NCI-H1105 (cell line): ENCODE data around the gene IQGAP2.
"Not testable (repeated sequence)": the region's sequence is repeated elsewhere in the genome, so short reads cannot be mapped to it uniquely, and the experiment has no call there.

Experiments used
- DNase-seq: peaks from one replicate; lab custom pipeline; 2025; lab: John Stamatoyannopoulos, UW

IQGAP2 gene, protein sequence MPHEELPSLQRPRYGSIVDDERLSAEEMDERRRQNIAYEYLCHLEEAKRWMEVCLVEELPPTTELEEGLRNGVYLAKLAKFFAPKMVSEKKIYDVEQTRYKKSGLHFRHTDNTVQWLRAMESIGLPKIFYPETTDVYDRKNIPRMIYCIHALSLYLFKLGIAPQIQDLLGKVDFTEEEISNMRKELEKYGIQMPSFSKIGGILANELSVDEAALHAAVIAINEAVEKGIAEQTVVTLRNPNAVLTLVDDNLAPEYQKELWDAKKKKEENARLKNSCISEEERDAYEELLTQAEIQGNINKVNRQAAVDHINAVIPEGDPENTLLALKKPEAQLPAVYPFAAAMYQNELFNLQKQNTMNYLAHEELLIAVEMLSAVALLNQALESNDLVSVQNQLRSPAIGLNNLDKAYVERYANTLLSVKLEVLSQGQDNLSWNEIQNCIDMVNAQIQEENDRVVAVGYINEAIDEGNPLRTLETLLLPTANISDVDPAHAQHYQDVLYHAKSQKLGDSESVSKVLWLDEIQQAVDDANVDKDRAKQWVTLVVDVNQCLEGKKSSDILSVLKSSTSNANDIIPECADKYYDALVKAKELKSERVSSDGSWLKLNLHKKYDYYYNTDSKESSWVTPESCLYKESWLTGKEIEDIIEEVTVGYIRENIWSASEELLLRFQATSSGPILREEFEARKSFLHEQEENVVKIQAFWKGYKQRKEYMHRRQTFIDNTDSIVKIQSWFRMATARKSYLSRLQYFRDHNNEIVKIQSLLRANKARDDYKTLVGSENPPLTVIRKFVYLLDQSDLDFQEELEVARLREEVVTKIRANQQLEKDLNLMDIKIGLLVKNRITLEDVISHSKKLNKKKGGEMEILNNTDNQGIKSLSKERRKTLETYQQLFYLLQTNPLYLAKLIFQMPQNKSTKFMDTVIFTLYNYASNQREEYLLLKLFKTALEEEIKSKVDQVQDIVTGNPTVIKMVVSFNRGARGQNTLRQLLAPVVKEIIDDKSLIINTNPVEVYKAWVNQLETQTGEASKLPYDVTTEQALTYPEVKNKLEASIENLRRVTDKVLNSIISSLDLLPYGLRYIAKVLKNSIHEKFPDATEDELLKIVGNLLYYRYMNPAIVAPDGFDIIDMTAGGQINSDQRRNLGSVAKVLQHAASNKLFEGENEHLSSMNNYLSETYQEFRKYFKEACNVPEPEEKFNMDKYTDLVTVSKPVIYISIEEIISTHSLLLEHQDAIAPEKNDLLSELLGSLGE (N-terminal part only)

GRCh38 chr5:76402886-76403765 is at the start of gene IQGAP2:
Gene IQGAP2 (plus strand): TSS chr5:76403285. CDS start chr5:76403546, 261 bp downstream.
- DNase-seq: peak; percentile 10

DNA sequence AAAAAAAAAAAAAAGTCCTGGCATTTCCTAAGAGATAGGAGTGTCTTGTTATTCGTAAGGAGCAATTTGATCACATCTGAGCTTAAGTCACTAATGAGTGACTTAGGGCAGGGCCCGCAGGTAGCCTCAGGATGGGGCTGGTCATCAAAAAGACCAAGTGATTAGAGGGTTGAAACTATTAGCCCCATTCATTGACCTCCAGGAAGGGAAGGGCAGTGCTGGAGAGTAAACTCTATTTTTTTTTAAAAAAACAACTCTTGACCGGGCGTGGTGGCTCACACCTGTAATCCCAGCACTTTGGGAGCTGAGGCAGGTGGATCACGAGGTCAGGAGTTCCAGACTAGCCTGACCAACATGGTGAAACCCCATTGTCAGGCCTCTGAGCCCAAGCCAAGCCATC is 46.2 kb upstream of the IQGAP2 start:
- DNase-seq: no peak

- DNase-seq: no peak
Measured at GRCh38 chr5:76363352-76364225, 39.5 kb upstream of the IQGAP2 start.

- no peak for DNase-seq
Measured at GRCh38 chr5:76364226-76364589, 38.9 kb upstream of the IQGAP2 start.

DNA sequence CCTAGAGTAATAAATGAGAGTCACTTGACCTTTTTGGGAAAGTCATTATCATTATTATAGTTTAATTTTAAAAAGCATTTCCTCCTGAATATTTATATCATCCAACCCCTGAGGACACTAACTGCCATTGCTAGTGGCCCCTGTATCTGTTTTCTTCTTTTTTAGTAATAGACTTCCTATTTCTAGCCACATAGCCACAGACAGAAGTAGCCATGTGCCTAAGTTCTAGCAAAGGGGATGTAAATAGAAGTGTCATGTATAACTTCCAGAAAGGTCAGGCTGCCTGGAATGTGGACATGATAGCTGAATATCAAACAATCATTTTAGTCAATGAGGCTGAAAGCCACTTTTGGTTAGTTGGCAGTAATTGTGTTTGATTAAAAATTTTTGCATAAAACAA is 37.5 kb upstream of the IQGAP2 start:
- no peak for DNase-seq

DNA sequence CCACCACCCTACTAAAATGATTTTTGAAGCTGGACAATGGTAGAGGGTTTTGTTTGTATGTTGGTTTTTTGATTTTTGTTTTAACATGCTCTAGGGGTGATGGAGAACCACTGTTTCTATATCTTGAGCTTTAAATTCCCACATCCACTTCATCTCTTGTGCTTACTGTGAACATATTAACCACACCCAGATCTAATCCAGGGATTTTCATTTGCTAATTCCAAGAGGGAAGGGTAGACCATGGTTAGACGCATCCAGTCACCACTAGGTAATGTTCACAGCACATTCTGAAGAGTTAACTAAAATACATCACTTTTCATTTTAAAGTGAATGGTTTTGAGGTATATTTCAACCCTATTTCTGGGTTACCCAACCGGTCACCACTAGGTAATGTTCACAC is 36.5 kb upstream of the IQGAP2 start:
- DNase-seq: no peak

DNA sequence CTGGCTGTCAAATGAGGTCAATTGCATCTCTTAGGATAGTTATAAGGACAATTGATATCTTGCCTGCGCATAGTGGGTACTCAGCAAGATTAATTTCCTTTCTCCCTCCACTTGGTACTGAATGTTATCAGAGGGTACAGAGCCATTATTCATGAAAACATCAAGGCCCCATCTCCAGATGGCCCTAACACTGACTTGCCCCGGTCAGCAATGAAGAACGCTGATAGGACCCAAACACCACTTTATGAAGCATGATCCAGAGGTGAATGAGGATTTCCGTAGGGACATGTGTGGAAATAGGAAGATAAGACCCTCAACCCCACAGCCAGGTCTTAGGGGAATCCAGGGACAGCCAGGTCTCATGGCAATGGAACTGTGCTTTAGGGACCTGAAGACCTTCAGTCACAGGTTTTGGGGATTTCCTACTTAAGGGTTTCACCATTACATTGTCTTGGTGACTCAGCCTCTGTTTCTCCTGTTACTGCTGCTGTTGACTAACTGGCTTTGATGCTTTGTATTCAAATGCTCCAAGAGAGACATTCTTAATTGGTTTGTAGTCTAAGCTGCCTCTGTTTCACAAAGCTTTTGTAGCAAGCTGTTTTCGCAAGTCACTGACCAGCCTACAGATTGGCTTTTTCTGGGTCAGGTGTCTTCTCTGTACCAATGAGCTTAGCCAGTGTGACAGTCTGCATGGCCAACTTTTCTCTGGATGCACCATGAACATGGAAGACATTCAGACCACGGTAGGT is 35.3 kb upstream of the IQGAP2 start:
- no peak for DNase-seq

DNA sequence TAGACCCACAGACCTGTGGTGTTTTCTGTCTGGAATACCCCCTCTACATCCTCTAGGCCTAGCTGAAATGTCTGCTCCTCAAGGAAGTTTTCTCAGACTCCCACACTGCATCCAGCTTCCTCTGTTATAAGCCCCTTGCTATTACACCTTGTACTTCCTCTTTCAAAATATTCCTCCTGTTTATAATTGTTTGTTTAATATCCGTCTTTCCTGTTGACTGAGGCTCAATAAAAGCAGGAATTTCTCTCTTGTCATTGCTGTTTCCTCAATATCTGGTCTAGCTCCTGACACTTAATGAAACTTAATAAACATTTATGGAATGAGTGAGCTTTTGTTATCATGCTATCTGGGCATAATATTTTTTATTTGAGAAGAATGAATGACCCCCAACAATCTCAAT is 34.1 kb upstream of the IQGAP2 start:
- no peak for DNase-seq

DNA sequence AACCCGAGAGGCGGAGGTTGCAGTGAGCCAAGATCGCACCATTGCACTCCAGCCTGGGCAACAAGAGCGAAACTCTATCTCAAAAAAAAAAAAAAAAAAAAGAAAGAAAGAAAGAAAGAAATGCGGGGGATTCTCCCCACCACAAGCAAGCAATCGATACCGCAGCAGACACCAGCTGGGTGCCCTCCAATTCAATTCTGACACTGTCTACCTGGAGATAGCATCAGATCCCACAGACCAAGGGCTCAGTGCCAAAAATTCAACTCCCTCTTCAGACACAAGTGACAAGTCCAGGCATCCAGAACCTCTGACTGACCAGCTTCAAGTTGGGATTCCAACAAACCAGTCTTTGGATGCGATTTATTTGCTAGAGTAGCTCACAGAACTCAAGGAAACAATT is 33.4 kb upstream of the IQGAP2 start:
- not testable (repeated sequence) for DNase-seq

GRCh38 chr5:76371960-76372322 is 31.1 kb upstream of the IQGAP2 start:
- no peak for DNase-seq

- no peak for DNase-seq
Measured at GRCh38 chr5:76372323-76373054, 30.6 kb upstream of the IQGAP2 start.

DNA sequence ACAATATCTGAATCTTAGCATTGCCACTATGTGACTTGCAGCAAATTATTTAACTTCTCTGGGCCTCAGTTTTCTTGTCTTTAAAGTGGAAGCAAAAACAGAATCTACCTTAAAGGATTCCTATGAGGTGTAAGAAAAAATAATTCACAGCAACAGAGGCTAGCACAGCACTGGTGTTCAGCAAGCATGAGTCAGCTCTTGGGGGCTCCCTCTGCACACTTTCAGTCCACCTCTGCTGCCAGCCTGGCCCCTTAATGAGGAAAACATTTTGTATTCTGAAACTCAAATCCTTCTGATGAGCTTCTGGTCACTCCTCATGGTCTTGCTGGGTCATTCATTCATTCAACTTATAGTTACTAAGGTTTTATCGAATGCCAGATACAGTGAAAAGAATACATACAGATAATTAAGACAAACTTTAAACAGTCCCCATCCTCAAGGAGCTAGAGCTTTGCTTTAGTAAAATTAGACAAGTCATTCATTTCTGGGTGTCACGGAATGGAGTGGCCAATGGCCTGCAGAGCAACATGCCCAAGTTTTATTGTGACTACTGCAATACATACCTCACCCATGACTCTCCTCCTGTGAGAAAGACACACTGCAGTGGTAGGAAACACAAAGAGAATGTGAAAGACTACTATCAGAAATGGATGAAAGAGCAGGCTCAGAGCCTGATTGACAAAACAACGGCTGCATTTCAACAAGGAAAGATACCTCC is 26.8 kb upstream of the IQGAP2 start:
- no peak for DNase-seq

- DNase-seq: no peak
Measured at GRCh38 chr5:76376866-76377230, 26.2 kb upstream of the IQGAP2 start.

DNA sequence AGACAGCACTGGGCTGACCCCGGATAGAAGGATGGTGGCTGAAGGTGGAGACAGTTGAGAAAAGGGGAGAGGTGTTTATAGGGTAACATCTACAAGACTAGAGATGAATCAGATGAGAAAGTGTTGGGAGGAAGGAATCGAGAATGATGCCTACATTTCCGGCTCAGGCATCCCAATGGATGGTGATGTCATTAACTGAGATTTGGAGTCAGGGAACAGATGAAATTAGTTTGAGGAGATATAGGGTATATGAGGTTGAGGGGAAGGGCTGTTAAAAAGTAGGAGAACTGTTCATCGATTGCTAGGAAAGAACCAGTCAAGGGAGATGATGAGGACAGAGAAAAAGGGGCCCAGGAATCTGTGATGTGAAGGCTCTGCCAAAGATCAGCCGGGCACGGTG is 24.7 kb upstream of the IQGAP2 start:
- no peak for DNase-seq

GRCh38 chr5:76379316-76379715 is 23.8 kb upstream of the IQGAP2 start:
- no peak for DNase-seq

GRCh38 chr5:76379855-76380254 is 23.2 kb upstream of the IQGAP2 start:
- DNase-seq: no peak

- DNase-seq: no peak
Measured at GRCh38 chr5:76380346-76381066, 22.6 kb upstream of the IQGAP2 start.
